GM12878 (cell line): Measurements from ENCODE around the gene NCDN. TPM values are rescaled to one million over a fixed set of nuclear protein-coding genes. Genes with fewer than 3 reads are reported as not detected.

Experiments used
- ATAC-seq: fragments of 200-7000 bp; cut with Tn5 transposase; 3 replicates; pipeline ENCODE4 v1.9.1; 2020; ENCODE audit warnings: mild to moderate bottlenecking, moderate library complexity
- BruUV-seq: library from RNA; stranded (reverse); fragments of 400-500 nt; replicated peaks from 2 replicates; lab custom pipeline; 2021; lab: Mats Ljungman, UMichigan
- CTCF ChIA-PET: fragments of 300-600 bp; sonication (Branson Sonifier 250); formaldehyde crosslinking; extraction: SDS; loops from one replicate; lab custom pipeline; 2021; ENCODE audit warnings: inconsistent platforms; lab: Yijun Ruan, JAX
- POLR2A ChIA-PET: fragments of 350-600 bp; formaldehyde crosslinking; extraction: SDS; loops from one replicate; lab custom pipeline; 2021; ENCODE audit warnings: inconsistent platforms; lab: Charles Lee
- RAD21 ChIA-PET: fragments of 300-600 bp; sonication (Branson Sonifier 250); formaldehyde crosslinking; loops from one replicate; lab custom pipeline; 2023; ENCODE audit warnings: antibody characterized with exemption; ENCODE audit not compliant: unreplicated experiment; lab: Charles Lee
- SMC1A ChIA-PET: fragments of 300-600 bp; sonication (Branson Sonifier 250); formaldehyde crosslinking; loops from one replicate; lab custom pipeline; 2023; ENCODE audit not compliant: unreplicated experiment, uncharacterized antibody; lab: Charles Lee
- DNase-seq: peaks from one replicate; pipeline ENCODE4 v3.0.0-alpha.2; 2011; ENCODE audit warnings: low read depth, low spot score
- FAIRE-seq: peaks from 3 replicates; lab custom pipeline; 2011; peaks lifted over from hg19 to GRCh38; lab: Jason Lieb, UNC
- H2AFZ ChIP-seq: 2 replicates; pipeline ENCODE4 v1.6.0; 2011; ENCODE audit warnings: low read depth, low read length, control low read depth; ENCODE audit not compliant: control insufficient read depth
- H3K27ac ChIP-seq: 2 replicates; pipeline ENCODE4 v1.5.1; 2011; ENCODE audit warnings: control low read depth; ENCODE audit not compliant: control insufficient read depth, insufficient read depth
- H3K27me3 ChIP-seq, 2 experiments: replicated peaks in 1 of 2; 2 replicates each; pipeline versions ENCODE4 v1.6.0 to v1.6.1; 2011; ENCODE audit warnings: low read length in 1 of 2; ENCODE audit not compliant: control insufficient read depth in 2 of 2, insufficient read depth in 2 of 2
- H3K36me3 ChIP-seq, 2 experiments: 2 replicates each; pipeline ENCODE4 v1.5.1; 2011; ENCODE audit warnings: low read length in 1 of 2; ENCODE audit not compliant: control insufficient read depth in 2 of 2, insufficient read depth in 2 of 2
- H3K4me1 ChIP-seq: 2 replicates; pipeline ENCODE4 v1.6.1; 2011; ENCODE audit warnings: mild to moderate bottlenecking, low read length, moderate library complexity, mixed read lengths; ENCODE audit not compliant: control insufficient read depth, insufficient read depth
- H3K4me2 ChIP-seq: 2 replicates; pipeline ENCODE4 v1.6.0; 2011; ENCODE audit warnings: control low read depth; ENCODE audit not compliant: control insufficient read depth, insufficient read depth
- H3K4me3 ChIP-seq: fragments of 200-600 bp; sonication (generic); 2 replicates; pipeline ENCODE4 v1.5.1; 2016
- H3K79me2 ChIP-seq: 2 replicates; pipeline ENCODE4 v1.6.0; 2011; ENCODE audit warnings: low read length; ENCODE audit not compliant: control insufficient read depth, insufficient read depth
- H3K9ac ChIP-seq: 2 replicates; pipeline ENCODE4 v1.8.0; 2011; ENCODE audit warnings: low read length, control low read depth, mixed read lengths; ENCODE audit not compliant: control insufficient read depth, insufficient read depth
- H3K9me3 ChIP-seq: replicated peaks from 3 replicates; pipeline ENCODE4 v1.5.1; 2011; ENCODE audit warnings: mild to moderate bottlenecking, low read length; ENCODE audit not compliant: control insufficient read depth, insufficient read depth
- H4K20me1 ChIP-seq: 2 replicates; pipeline ENCODE4 v1.6.0; 2011; ENCODE audit not compliant: control insufficient read depth, insufficient read depth
- MEF2A ChIP-seq: IDR thresholded peaks from 2 replicates; pipeline ENCODE4 v1.6.1; 2011; ENCODE audit warnings: low read depth, mild to moderate bottlenecking, low read length, moderate library complexity; ENCODE audit not compliant: insufficient read depth
- MLLT1 ChIP-seq: fragments of 450-650 bp; IDR thresholded peaks from 2 replicates; pipeline ENCODE4 v1.6.1; 2016; ENCODE audit warnings: mild to moderate bottlenecking
- RAD51 ChIP-seq: fragments of 450-650 bp; IDR thresholded peaks from 2 replicates; pipeline ENCODE4 v1.6.1; 2016; ENCODE audit warnings: moderate library complexity, mild to moderate bottlenecking, inconsistent platforms
- USF1 ChIP-seq: IDR thresholded peaks from 2 replicates; pipeline ENCODE4 v1.6.1; 2011; ENCODE audit warnings: borderline replicate concordance, low read depth, mild to moderate bottlenecking, moderate library complexity, mixed read lengths, low read length; ENCODE audit not compliant: insufficient read depth; ENCODE audit errors: extremely low read length
- WGBS: methylation state at CpG from one replicate; pipeline ENCODE4 v1.1.6; 2016; ENCODE audit warnings: low lambda C conversion rate; ENCODE audit not compliant: insufficient replicate concordance, insufficient coverage; ENCODE audit errors: missing lambda C conversion rate; 5-methylcytosine and 5-hydroxymethylcytosine counted together
- in situ Hi-C: fragments of 300-500 bp; cut with MboI; formaldehyde crosslinking; loops from 9 replicates; pipeline ENCODE4 v1.14.3; 2018; ENCODE audit warnings: mixed read lengths
- intact Hi-C: fragments of 100-400 bp; cut with micrococcal nuclease; formaldehyde crosslinking; loops from one replicate; pipeline ENCODE4 v1.14.2; 2022; ENCODE audit not compliant: unreplicated experiment
- polyA plus RNA-seq, 11 experiments: library from polyadenylated mRNA; depleted of rRNA in 4 of 11; unstranded in 6 of 11; stranded (reverse) in 5 of 11; fragments of >200 nt; fragmentation: Nextera tagmentation in 4 of 11; fragmentation: Illumina TruSeq in 1 of 11; extraction: Ambion mirVana in 4 of 11; extraction: Trizol in 1 of 11; gene quantifications; 1 replicate in 1 of 11; 2 replicates in 10 of 11; pipeline versions ENCODE4 v1.2.1 to v1.2.3, GENCODE V29; 2011 to 2016; ENCODE audit warnings: inconsistent platforms in 2 of 11, missing spikeins in 2 of 11, low read depth in 1 of 11
- total RNA-seq, 4 experiments: library from RNA; depleted of rRNA in 3 of 4; stranded (reverse); fragments of >200 nt in 3 of 4; fragmentation: Illumina TruSeq in 1 of 4; extraction: Trizol in 1 of 4; gene quantifications; 2 replicates each; pipeline versions ENCODE4 v1.2.1 to v1.2.3, GENCODE V29; 2013 to 2021

NCDN gene
- total and polyA plus RNA-seq, 10 of the 15 experiments (the other 5 are each of a cell fraction or from before 2014, with no cell fraction given): 1.8 to 25.5 (median 10.9) TPM

GRCh38 chr1:35530168-35530567 lies 27.4 kb upstream of the NCDN start:
- Histone ChIP-seq H3K4me1 (no peaks in the 10 kb centered on the region), H3K79me2 (peaks cover 13% of the 10 kb centered on the region), H3K27ac (no peak overlapping the region), H3K27me3 (no peaks in the 10 kb centered on the region), H3K9me3 (peaks cover 43% of the 10 kb centered on the region), H2AFZ (no peak overlapping the region), H3K9ac (no peak overlapping the region), H4K20me1 (no peaks in the 10 kb centered on the region), H3K4me3 (no peak overlapping the region), H3K4me2 (no peak overlapping the region), H3K36me3 (peaks cover 5 to 10% of the 10 kb centered on the region in 2 experiments; a peak in 2 of 4 replicates)
- TF ChIP-seq MLLT1 (no peak), RAD51 (no peak), USF1 (no peak), MEF2A (no peak)
- intact Hi-C loops (no loop called here), in situ Hi-C loops (no loop called here)
- SMC1A ChIA-PET: no interaction called here
- RAD21 ChIA-PET: no interaction called here
- ATAC-seq (no peak), FAIRE-seq (no peak), DNase-seq (no peak)
- no TSS peak for BruUV-seq
- CTCF ChIA-PET: no interaction called here
- POLR2A ChIA-PET: no interaction called here
- 80% methylated on average over 5 of the region's 5 CpGs for WGBS
